Fibroblast of lung (primary cell): ENCODE data around the gene RBM8A. TPM values are rescaled to one million over a fixed set of nuclear protein-coding genes. Genes with fewer than 3 reads are reported as not detected.

Experiments used
- DNase-seq, 2 donors: peaks; one replicate each; pipeline versions ENCODE4 v3.0.0 to v3.0.0-alpha.2; 2010; ENCODE audit warnings: low read depth in 2 of 2
- H2AFZ ChIP-seq: 2 replicates; pipeline ENCODE4 v1.5.1; 2012; ENCODE audit warnings: low read length, control low read depth, inconsistent platforms
- H3K27ac ChIP-seq: 2 replicates; pipeline ENCODE4 v1.5.1; 2011; ENCODE audit warnings: low read length, control low read depth; ENCODE audit not compliant: insufficient read depth
- H3K27me3 ChIP-seq: 2 replicates; pipeline ENCODE4 v1.5.1; 2011; ENCODE audit warnings: mild to moderate bottlenecking, low read length; ENCODE audit not compliant: control insufficient read depth, insufficient read depth
- H3K36me3 ChIP-seq: 2 replicates; pipeline ENCODE4 v1.5.1; 2011; ENCODE audit warnings: low read length; ENCODE audit not compliant: control insufficient read depth, insufficient read depth
- H3K4me1 ChIP-seq: 2 replicates; pipeline ENCODE4 v1.5.1; 2011; ENCODE audit warnings: low read length; ENCODE audit not compliant: control insufficient read depth, insufficient read depth; ENCODE audit errors: extremely low read depth
- H3K4me2 ChIP-seq: 2 replicates; pipeline ENCODE4 v1.5.1; 2011; ENCODE audit warnings: low read length, control low read depth; ENCODE audit not compliant: insufficient read depth; ENCODE audit errors: extremely low read depth
- H3K4me3 ChIP-seq, 4 experiments: fragments of 200-600 bp in 1 of 4; sonication (generic) in 1 of 4; replicated peaks in 1 of 4; 2 replicates each; pipeline ENCODE4 v1.5.1; 2011 to 2016; ENCODE audit warnings: low read length in 4 of 4, low read depth in 3 of 4, mild to moderate bottlenecking in 3 of 4, control low read depth in 2 of 4, inconsistent platforms in 1 of 4, mixed read lengths in 1 of 4; ENCODE audit not compliant: insufficient read depth in 1 of 4; ENCODE audit errors: control extremely low read depth in 1 of 4
- H3K79me2 ChIP-seq: 2 replicates; pipeline ENCODE4 v1.5.1; 2012; ENCODE audit warnings: mild to moderate bottlenecking, low read length, inconsistent platforms; ENCODE audit not compliant: control insufficient read depth, insufficient read depth
- H3K9ac ChIP-seq: 2 replicates; pipeline ENCODE4 v1.5.1; 2011; ENCODE audit warnings: mild to moderate bottlenecking, low read length, control low read depth; ENCODE audit not compliant: insufficient read depth
- H3K9me3 ChIP-seq: 2 replicates; pipeline ENCODE4 v1.5.1; 2012; ENCODE audit warnings: low read depth, low read length; ENCODE audit not compliant: control insufficient read depth, insufficient read depth
- H4K20me1 ChIP-seq: 2 replicates; pipeline ENCODE4 v1.5.1; 2011; ENCODE audit warnings: low read length; ENCODE audit not compliant: control insufficient read depth, insufficient read depth; ENCODE audit errors: extremely low read depth
- CTCF ChIP-seq, 2 donors: IDR thresholded peaks in 1 of 2; conservative IDR thresholded peaks in 1 of 2; 1 replicate in 1 of 2; 2 replicates in 1 of 2; pipeline ENCODE4 v1.5.1; 2011 to 2012; ENCODE audit warnings: low read length in 2 of 2, control low read depth in 1 of 2, inconsistent platforms in 1 of 2, low read depth in 1 of 2, mild to moderate bottlenecking in 1 of 2
- EZH2 ChIP-seq: IDR thresholded peaks from 2 replicates; pipeline ENCODE4 v1.5.1; 2012; ENCODE audit warnings: low read length, control low read depth, mild to moderate bottlenecking; ENCODE audit errors: missing control alignments
- polyA plus RNA-seq, 2 donors: library from polyadenylated mRNA; depleted of rRNA in 1 of 2; stranded (reverse) in 1 of 2; unstranded in 1 of 2; fragments of >200 nt; gene quantifications; 2 replicates each; pipeline ENCODE4 v1.2.1, GENCODE V29; 2011 to 2012; ENCODE audit warnings: missing spikeins in 1 of 2
- total RNA-seq: library from RNA; depleted of rRNA; stranded (reverse); fragments of >200 nt; gene quantifications from 2 replicates; pipeline ENCODE4 v1.2.1, GENCODE V29; 2014

Gene RBM8A
- total and polyA plus RNA-seq, 2 donors (not counting 1 experiment from before 2014, with no cell fraction given), result 56.6 to 137 TPM

GRCh38 chr1:145952903-145953302, 25.6 kb upstream of the RBM8A start:
- Histone ChIP-seq H3K36me3 (no peaks in the 10 kb centered on the region), H3K9me3 (no peaks in the 10 kb centered on the region), H3K4me2 (no peak overlapping the region), H4K20me1 (no peaks in the 10 kb centered on the region), H3K27me3 (no peaks in the 10 kb centered on the region), H3K4me1 (peaks cover 5% of the 10 kb centered on the region), H2AFZ (no peak overlapping the region), H3K9ac (no peak overlapping the region), H3K4me3 (no peak overlapping the region), H3K27ac (no peak overlapping the region), H3K79me2 (peaks cover 57% of the 10 kb centered on the region)
- no peak for TF ChIP-seq CTCF (conservative IDR thresholded peaks at IDR 0.05 in 1 of 2, IDR thresholded peaks at IDR 0.05 in 1 of 2; ENCODE audit: low read depth in 1 of 2, low read length in 2 of 2)
- TF ChIP-seq EZH2, result no peak
- DNase-seq, result no peak

- Histone ChIP-seq H3K27me3 (no peaks in the 10 kb centered on the region), H3K27ac (no peak overlapping the region)
- no peak for TF ChIP-seq EZH2
- no peak for TF ChIP-seq CTCF (conservative IDR thresholded peaks at IDR 0.05 in 1 of 2, IDR thresholded peaks at IDR 0.05 in 1 of 2; ENCODE audit: low read depth in 1 of 2, low read length in 2 of 2)
Observed at GRCh38 chr1:145951526-145951925, 24.2 kb upstream of the RBM8A start.

GRCh38 chr1:145949219-145949618, 21.9 kb upstream of the RBM8A start:
- no peak overlapping the region for H3K4me2 ChIP-seq
- DNase-seq, result peak in 1 of 2 donors; percentile 66
- no peak for TF ChIP-seq EZH2
- no peak for TF ChIP-seq CTCF (conservative IDR thresholded peaks at IDR 0.05 in 1 of 2, IDR thresholded peaks at IDR 0.05 in 1 of 2; ENCODE audit: low read depth in 1 of 2, low read length in 2 of 2)

More at GRCh38 chr1:145951526-145951925, 24.2 kb upstream of the RBM8A start:
- no peak for DNase-seq
- Histone ChIP-seq H3K4me2 (no peak overlapping the region), H3K4me1 (peaks cover 5% of the 10 kb centered on the region), H4K20me1 (no peaks in the 10 kb centered on the region), H3K79me2 (peaks cover 49% of the 10 kb centered on the region), H2AFZ (no peak overlapping the region), H3K4me3 (no peak overlapping the region), H3K36me3 (no peaks in the 10 kb centered on the region), H3K9me3 (no peaks in the 10 kb centered on the region), H3K9ac (no peak overlapping the region)

More at GRCh38 chr1:145949219-145949618, 21.9 kb upstream of the RBM8A start:
- no peak overlapping the region for H3K4me3 ChIP-seq
- no peaks in the 10 kb centered on the region for H3K4me1 ChIP-seq
- peaks cover 29% of the 10 kb centered on the region for H3K79me2 ChIP-seq
- H3K9ac ChIP-seq, result no peak overlapping the region
- no peaks in the 10 kb centered on the region for H3K9me3 ChIP-seq
- H3K27ac ChIP-seq, result no peak overlapping the region
- no peaks in the 10 kb centered on the region for H3K27me3 ChIP-seq
- no peaks in the 10 kb centered on the region for H4K20me1 ChIP-seq
- no peak overlapping the region for H2AFZ ChIP-seq
- H3K36me3 ChIP-seq, result no peaks in the 10 kb centered on the region
